ENCODE results near the gene RMND5A. TPM values are rescaled to one million over a fixed set of nuclear protein-coding genes. Genes with fewer than 3 reads are reported as not detected.

RMND5A gene
- total RNA-seq, 1 donor from 2014 or later: 53.7 TPM

DNA sequence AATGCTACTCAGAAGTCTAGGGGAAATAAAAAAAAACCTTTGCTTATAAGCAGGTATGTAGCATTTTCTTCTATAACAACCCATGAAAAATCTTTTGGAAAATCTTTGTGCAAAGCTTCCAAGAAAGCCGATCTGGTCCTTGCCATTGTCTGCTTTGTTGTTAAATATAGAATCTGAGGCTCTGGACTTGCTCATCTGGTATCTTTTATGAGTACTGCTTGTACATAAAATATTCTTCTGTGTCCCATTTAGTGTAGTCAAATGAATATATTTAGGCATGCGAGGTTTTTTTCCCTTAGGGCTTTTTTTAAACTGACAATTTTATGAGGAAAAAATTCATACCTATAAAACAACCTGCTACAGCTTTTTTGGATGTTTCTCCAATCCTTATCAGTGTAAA is 45.0 kb upstream of the RMND5A start:
- TF ChIP-seq, protein P1, sequence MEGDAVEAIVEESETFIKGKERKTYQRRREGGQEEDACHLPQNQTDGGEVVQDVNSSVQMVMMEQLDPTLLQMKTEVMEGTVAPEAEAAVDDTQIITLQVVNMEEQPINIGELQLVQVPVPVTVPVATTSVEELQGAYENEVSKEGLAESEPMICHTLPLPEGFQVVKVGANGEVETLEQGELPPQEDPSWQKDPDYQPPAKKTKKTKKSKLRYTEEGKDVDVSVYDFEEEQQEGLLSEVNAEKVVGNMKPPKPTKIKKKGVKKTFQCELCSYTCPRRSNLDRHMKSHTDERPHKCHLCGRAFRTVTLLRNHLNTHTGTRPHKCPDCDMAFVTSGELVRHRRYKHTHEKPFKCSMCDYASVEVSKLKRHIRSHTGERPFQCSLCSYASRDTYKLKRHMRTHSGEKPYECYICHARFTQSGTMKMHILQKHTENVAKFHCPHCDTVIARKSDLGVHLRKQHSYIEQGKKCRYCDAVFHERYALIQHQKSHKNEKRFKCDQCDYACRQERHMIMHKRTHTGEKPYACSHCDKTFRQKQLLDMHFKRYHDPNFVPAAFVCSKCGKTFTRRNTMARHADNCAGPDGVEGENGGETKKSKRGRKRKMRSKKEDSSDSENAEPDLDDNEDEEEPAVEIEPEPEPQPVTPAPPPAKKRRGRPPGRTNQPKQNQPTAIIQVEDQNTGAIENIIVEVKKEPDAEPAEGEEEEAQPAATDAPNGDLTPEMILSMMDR (IDR thresholded peaks at IDR 0.05; ENCODE audit: insufficient read depth, low read length, severe bottlenecking): no peak
- DNase-seq (ENCODE audit: low read depth) (no peak), FAIRE-seq (no peak)
- Histone ChIP-seq H3K27me3 (ENCODE audit: control insufficient read depth, insufficient read depth, low read length) (no peaks in the 10 kb centered on the region), H3K36me3 (ENCODE audit: control insufficient read depth, insufficient read depth, low read length) (no peaks in the 10 kb centered on the region), H3K4me3 (ENCODE audit: low read depth, low read length) (no peak overlapping the region)

- TF ChIP-seq, protein P1 (IDR thresholded peaks at IDR 0.05; ENCODE audit: insufficient read depth, low read length, severe bottlenecking): peak; percentile 57
- peak; percentile 45 for DNase-seq (ENCODE audit: low read depth)
- Histone ChIP-seq H3K36me3 (ENCODE audit: control insufficient read depth, insufficient read depth, low read length) (no peaks in the 10 kb centered on the region), H3K4me3 (ENCODE audit: low read depth, low read length) (no peak overlapping the region), H3K27me3 (ENCODE audit: control insufficient read depth, insufficient read depth, low read length) (no peaks in the 10 kb centered on the region)
- no peak for FAIRE-seq
Observed at GRCh38 chr2:86675511-86676015, 44.5 kb upstream of the RMND5A start.

DNA sequence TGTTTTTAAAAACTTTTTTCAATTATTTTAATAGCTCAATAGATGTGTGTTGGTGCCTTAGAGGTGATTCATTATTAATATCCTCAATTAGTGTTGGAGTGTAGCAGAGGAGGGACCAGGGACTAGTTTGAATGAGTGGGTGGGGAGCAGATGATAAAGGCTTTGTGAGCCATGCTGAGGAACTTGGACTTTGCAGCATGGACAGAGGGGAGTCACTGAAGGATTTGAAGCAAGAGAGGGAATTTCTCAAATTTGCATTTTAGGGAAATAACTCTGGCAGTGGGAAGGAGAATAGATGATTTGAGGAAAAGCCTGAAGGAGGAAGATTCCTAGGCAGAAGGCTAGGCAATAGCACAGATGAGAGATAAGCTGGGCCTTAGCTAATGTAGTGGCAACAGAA is 42.3 kb upstream of the RMND5A start:
- no peak for DNase-seq (ENCODE audit: low read depth)
- TF ChIP-seq, protein P1 (IDR thresholded peaks at IDR 0.05; ENCODE audit: insufficient read depth, low read length, severe bottlenecking): no peak
- Histone ChIP-seq H3K27me3 (ENCODE audit: control insufficient read depth, insufficient read depth, low read length) (no peaks in the 10 kb centered on the region), H3K36me3 (ENCODE audit: control insufficient read depth, insufficient read depth, low read length) (no peaks in the 10 kb centered on the region), H3K4me3 (ENCODE audit: low read depth, low read length) (no peak overlapping the region)
- no peak for FAIRE-seq

GRCh38 chr2:86679036-86679435 is 41.1 kb upstream of the RMND5A start:
- no peak for DNase-seq (ENCODE audit: low read depth)
- no peaks in the 10 kb centered on the region for H3K36me3 ChIP-seq (ENCODE audit: control insufficient read depth, insufficient read depth, low read length)
- FAIRE-seq: no peak
- TF ChIP-seq, protein P1 (IDR thresholded peaks at IDR 0.05; ENCODE audit: insufficient read depth, low read length, severe bottlenecking): no peak
- H3K27me3 ChIP-seq (ENCODE audit: control insufficient read depth, insufficient read depth, low read length): no peaks in the 10 kb centered on the region
- no peak overlapping the region for H3K4me3 ChIP-seq (ENCODE audit: low read depth, low read length)

GRCh38 chr2:86685351-86685750 is 34.7 kb upstream of the RMND5A start:
- TF ChIP-seq, protein P1 (IDR thresholded peaks at IDR 0.05; ENCODE audit: insufficient read depth, low read length, severe bottlenecking): no peak
- no peak for DNase-seq (ENCODE audit: low read depth)
- no peaks in the 10 kb centered on the region for H3K27me3 ChIP-seq (ENCODE audit: control insufficient read depth, insufficient read depth, low read length)
- no peak for FAIRE-seq
- no peaks in the 10 kb centered on the region for H3K36me3 ChIP-seq (ENCODE audit: control insufficient read depth, insufficient read depth, low read length)
- H3K4me3 ChIP-seq (ENCODE audit: low read depth, low read length): no peak overlapping the region

DNA sequence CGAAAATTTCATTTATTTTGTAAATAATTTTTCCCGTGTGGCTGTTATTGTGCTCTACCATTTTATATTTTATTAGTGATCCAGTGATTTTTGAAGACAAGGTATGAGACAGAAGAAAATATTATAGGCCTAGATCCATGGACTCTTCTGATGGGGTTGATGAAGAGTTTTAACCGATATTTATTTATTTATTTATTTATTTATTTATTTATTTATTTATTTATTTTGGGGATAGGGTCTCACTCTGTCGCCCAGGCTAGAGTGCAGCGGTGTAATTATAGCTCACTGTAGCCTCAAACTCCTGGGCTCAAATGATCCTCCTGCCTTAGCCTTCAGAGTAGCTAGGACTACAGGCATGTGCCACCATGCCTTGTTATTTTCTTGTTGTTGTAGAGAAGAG is 33.6 kb upstream of the RMND5A start:
- Histone ChIP-seq H3K36me3 (ENCODE audit: control insufficient read depth, insufficient read depth, low read length) (no peaks in the 10 kb centered on the region), H3K4me3 (ENCODE audit: low read depth, low read length) (no peak overlapping the region), H3K27me3 (ENCODE audit: control insufficient read depth, insufficient read depth, low read length) (no peaks in the 10 kb centered on the region)
- DNase-seq (ENCODE audit: low read depth) (no peak), FAIRE-seq (no peak)
- TF ChIP-seq, protein P1 (IDR thresholded peaks at IDR 0.05; ENCODE audit: insufficient read depth, low read length, severe bottlenecking): no peak
